ENCODE data around the gene CLPSL1. TPM values are rescaled to one million over a fixed set of nuclear protein-coding genes. Genes with fewer than 3 reads are reported as not detected.

CLPSL1 gene
- total and polyA plus RNA-seq, 2 of the 4 experiments (the other 2 are of a cell fraction), result not detected

GRCh38 chr6:35810971-35811698 is 30.3 kb downstream of the CLPSL1 start:
- Histone ChIP-seq H2AK9ac (replicated peaks; ENCODE audit: low read depth, low read length, poor library complexity) (no peak overlapping the region), H3K9ac (ENCODE audit: low read depth, low read length) (no peak overlapping the region), H2BK5ac (ENCODE audit: low read depth, low read length, poor library complexity, severe bottlenecking) (no peak overlapping the region), H2BK20ac (ENCODE audit: low read depth, low read length) (no peak overlapping the region), H3K4me1 (ENCODE audit: control insufficient read depth, insufficient read depth, low read length) (no peaks in the 10 kb centered on the region), H4K8ac (ENCODE audit: low read depth in 2 of 2, low read length in 2 of 2) (no peak overlapping the region), H2BK120ac (ENCODE audit: low read depth, low read length) (no peak overlapping the region), H3K79me1 (ENCODE audit: low read depth in 1 of 2, low read length in 2 of 2) (no peaks in the 10 kb centered on the region), H4K91ac (ENCODE audit: insufficient read depth, low read depth, low read length) (no peak overlapping the region), H3K9me3 (ENCODE audit: control insufficient read depth, insufficient read depth, low read length) (no peaks in the 10 kb centered on the region), H3K14ac (replicated peaks; ENCODE audit: low read depth, low read length) (no peak overlapping the region), H2BK15ac (ENCODE audit: low read depth, low read length) (no peak overlapping the region), H4K20me1 (ENCODE audit: insufficient read depth, low read length) (no peaks in the 10 kb centered on the region), H3K27ac (ENCODE audit: insufficient read depth, low read length) (no peak overlapping the region), H4K5ac (ENCODE audit: low read depth, low read length) (no peak overlapping the region), H3K4ac (ENCODE audit: low read depth, low read length) (no peak overlapping the region), H3K27me3 (ENCODE audit: control insufficient read depth, insufficient read depth, low read length) (peaks cover 1% of the 10 kb centered on the region; the same call in 1 of the 2 replicates), H2AK5ac (ENCODE audit: low read depth, low read length) (no peak overlapping the region), H3K4me2 (ENCODE audit: low read depth, low read length) (no peak overlapping the region), H3K4me3 (ENCODE audit: insufficient read depth, low read depth, low read length) (no peak overlapping the region), H3K9me1 (ENCODE audit: insufficient read depth, low read length) (no peaks in the 10 kb centered on the region), H3K23ac (ENCODE audit: low read depth, low read length) (no peak overlapping the region), H3K36me3 (ENCODE audit: control insufficient read depth, insufficient read depth, low read length) (no peaks in the 10 kb centered on the region), H2AFZ (replicated peaks; ENCODE audit: low read length, poor library complexity) (peak overlapping the region; percentile 8), H3K56ac (ENCODE audit: extremely low read depth, insufficient read depth, low read length) (no peak overlapping the region), H3K18ac (ENCODE audit: low read depth, low read length) (no peak overlapping the region)
- in situ Hi-C loops (cut with MboI; ENCODE audit: low sequenced_read_pairs) (no loop called here), dilution Hi-C loops (cut with HindIII; ENCODE audit: low sequenced_read_pairs, unreplicated experiment) (no loop called here), intact Hi-C loops (cut with micrococcal nuclease) (no loop called here)
- no peak for TF ChIP-seq RCOR1 (IDR thresholded peaks at IDR 0.05; ENCODE audit: insufficient replicate concordance, low read length)
- TF ChIP-seq MAFK (IDR thresholded peaks at IDR 0.05; ENCODE audit: low read depth, low read length), result peak; percentile 25; the same call in 1 of the 2 replicates
- no peak for TF ChIP-seq POLR2A (IDR thresholded peaks at IDR 0.05; ENCODE audit: low read depth, low read length)
- no peak for TF ChIP-seq USF2 (IDR thresholded peaks at IDR 0.05; ENCODE audit: low read depth, low read length)
- no peak for TF ChIP-seq RAD21 (IDR thresholded peaks at IDR 0.05; ENCODE audit: low read length)
- TF ChIP-seq MXI1 (IDR thresholded peaks at IDR 0.05; ENCODE audit: borderline replicate concordance, low read depth, low read length), result no peak
- TF ChIP-seq FOS (IDR thresholded peaks at IDR 0.05; ENCODE audit: low read depth, low read length), result 0 out of 2 replicates have a peak, but pooled peaks have one; percentile 8
- TF ChIP-seq, protein P1, sequence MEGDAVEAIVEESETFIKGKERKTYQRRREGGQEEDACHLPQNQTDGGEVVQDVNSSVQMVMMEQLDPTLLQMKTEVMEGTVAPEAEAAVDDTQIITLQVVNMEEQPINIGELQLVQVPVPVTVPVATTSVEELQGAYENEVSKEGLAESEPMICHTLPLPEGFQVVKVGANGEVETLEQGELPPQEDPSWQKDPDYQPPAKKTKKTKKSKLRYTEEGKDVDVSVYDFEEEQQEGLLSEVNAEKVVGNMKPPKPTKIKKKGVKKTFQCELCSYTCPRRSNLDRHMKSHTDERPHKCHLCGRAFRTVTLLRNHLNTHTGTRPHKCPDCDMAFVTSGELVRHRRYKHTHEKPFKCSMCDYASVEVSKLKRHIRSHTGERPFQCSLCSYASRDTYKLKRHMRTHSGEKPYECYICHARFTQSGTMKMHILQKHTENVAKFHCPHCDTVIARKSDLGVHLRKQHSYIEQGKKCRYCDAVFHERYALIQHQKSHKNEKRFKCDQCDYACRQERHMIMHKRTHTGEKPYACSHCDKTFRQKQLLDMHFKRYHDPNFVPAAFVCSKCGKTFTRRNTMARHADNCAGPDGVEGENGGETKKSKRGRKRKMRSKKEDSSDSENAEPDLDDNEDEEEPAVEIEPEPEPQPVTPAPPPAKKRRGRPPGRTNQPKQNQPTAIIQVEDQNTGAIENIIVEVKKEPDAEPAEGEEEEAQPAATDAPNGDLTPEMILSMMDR (conservative IDR thresholded peaks at IDR 0.05; ENCODE audit: low read depth, low read length), result no peak
- WGBS, 2 experiments (ENCODE audit: extremely low coverage in 2 of 2, insufficient read length in 1 of 2), result 47% methylated on average over 4 of the region's 14 CpGs; no CpG with 5 or more reads in 1 of the 2 experiments
- peak; percentile 69 for DNase-seq
- peak; percentile 86 for ATAC-seq (ENCODE audit: low read depth)
- BruUV-seq (replicated peaks), result no TSS peak
- ChIA-PET POLR2A (ENCODE audit: unreplicated experiment) (no interaction called here), CTCF (no interaction called here)
